ENCODE results near the gene PTGER1.

GRCh38 chr19:14450876-14451275, 24.3 kb downstream of the PTGER1 start:
- no peak for TF ChIP-seq CTCF (IDR thresholded peaks at IDR 0.05 in 2 of 3, conservative IDR thresholded peaks at IDR 0.05 in 1 of 3; ENCODE audit: control insufficient read depth in 2 of 3, extremely low read depth in 1 of 3, insufficient read depth in 1 of 3, low read depth in 3 of 3, low read length in 3 of 3)
- no peak for TF ChIP-seq CHD1 (IDR thresholded peaks at IDR 0.05; ENCODE audit: low read depth, low read length)
- TF ChIP-seq RUNX3 (IDR thresholded peaks at IDR 0.05; ENCODE audit: low read length), result no peak

Measured in GM12878 (cell line).